ENCODE results near the gene RAPGEF5. TPM values are rescaled to one million over a fixed set of nuclear protein-coding genes. Genes with fewer than 3 reads are reported as not detected.

RAPGEF5 gene
- total RNA-seq, 1 experiment from 2014 or later: 1.2 TPM

DNA sequence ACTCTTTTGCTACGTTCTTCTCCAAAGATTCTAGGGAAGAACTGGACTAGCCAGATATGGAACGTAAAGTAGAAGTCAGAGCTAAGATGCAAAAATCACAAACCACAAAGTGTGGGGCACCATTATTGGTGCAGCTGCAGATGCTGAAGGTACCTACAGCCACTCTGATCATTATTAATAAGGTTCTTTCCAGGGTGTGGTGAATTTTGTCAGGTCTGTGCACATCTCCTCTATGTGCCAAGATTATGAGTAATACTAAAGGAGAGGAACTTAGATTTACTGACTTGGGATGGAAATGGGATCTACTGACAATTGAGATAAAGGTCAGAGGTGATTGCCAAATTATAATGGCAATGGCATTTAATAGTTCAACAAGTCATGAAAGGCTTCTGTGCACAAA lies 148.2 kb downstream of the RAPGEF5 start:
- no peaks in the 10 kb centered on the region for H3K36me3 ChIP-seq
- DNase-seq: no peak
- H3K9me3 ChIP-seq: no peaks in the 10 kb centered on the region

DNA sequence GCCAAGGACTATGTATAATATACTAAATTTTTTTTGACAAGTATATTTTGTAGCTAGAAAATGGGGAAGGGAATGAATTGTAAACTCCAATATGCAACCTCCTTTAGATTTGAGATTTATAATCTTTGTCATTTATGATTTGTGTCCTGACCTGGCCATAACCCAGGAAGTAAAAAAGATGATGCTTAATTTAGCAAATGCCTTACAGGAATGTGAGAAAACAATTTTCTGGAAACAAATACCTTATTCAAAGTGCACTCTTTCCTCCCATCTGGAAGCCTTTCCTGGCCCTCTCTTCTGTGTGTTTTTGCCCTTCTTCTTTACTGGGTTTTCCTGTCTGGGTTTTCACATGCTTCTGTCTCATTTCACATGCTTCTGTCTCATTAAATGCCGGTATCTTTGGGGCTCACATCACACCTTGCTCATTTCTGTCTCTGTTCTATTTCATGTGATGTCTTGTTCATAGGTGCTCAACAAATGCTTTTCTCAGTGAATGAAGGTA lies 149.2 kb downstream of the RAPGEF5 start:
- no peak for DNase-seq
- no peaks in the 10 kb centered on the region for H3K27me3 ChIP-seq
- no peaks in the 10 kb centered on the region for H3K36me3 ChIP-seq
- H3K4me3 ChIP-seq: no peak overlapping the region
- H3K9me3 ChIP-seq: no peaks in the 10 kb centered on the region

More for the DNA sequence above, 148.2 kb downstream of the RAPGEF5 start:
- no peak overlapping the region for H3K4me3 ChIP-seq
- no peaks in the 10 kb centered on the region for H3K27me3 ChIP-seq

DNA sequence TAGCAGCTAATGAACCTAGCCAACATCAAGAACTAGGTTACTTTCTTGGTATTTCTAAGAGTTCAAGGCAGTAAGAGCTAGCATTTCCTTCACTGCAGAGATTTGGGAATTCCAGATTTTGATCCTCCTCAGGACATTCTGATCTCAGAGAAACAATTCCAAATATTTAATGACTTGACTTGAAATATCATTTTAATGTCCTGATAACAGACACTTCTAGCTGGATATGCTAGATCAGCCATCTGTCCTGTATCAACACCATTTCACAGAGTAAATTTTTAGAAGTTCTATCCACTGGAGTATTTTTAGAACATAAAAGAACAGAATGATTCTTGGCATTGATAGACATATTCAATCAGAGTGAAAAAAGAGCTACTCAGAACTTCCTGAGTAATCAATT lies 151.3 kb downstream of the RAPGEF5 start:
- Histone ChIP-seq H3K36me3 (no peaks in the 10 kb centered on the region), H3K27me3 (no peaks in the 10 kb centered on the region), H3K9me3 (no peaks in the 10 kb centered on the region), H3K4me3 (no peak overlapping the region)
- DNase-seq: no peak

DNA sequence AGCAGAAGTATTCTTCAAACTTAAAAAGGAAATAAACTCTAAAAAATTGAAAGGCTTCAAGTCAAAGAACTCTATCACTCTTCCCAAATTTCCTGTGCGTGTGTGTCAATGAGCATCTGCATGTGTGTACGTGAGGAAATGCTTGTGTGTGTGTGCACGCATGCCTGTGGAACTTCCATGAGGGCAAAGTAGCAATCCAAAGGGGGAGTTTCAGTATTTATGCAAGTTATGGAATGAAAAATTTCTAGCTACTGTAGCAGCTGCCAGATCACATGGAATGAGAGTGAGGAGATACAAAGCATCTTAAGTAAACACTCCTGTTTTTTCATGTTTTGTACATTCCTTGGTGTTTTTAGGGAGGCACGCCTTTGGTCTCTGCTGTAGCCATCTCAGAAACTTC lies 152.6 kb downstream of the RAPGEF5 start:
- Histone ChIP-seq H3K36me3 (no peaks in the 10 kb centered on the region), H3K4me3 (no peak overlapping the region), H3K9me3 (no peaks in the 10 kb centered on the region), H3K27me3 (no peaks in the 10 kb centered on the region)
- DNase-seq: no peak

DNA sequence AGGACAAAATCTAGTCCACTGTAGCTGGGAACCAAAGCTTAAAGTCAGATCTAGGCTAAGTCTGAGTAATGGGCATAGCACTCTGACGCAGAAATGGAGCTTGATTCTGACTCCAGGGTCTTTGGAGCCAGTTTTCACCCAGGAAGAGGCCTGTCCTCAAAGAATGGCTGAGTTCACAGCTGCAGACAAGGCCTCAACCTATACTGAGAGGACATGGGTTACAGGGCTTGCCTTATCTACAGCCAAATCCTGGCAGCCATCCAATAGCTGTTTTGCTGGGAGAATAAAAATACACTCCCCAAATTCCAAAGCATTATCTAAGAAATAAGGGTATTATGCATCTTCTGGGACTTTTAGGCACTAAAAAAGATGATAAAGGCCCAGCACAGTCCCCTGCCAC lies 154.8 kb downstream of the RAPGEF5 start:
- Histone ChIP-seq H3K9me3 (no peaks in the 10 kb centered on the region), H3K36me3 (no peaks in the 10 kb centered on the region), H3K27me3 (no peaks in the 10 kb centered on the region), H3K4me3 (no peak overlapping the region)
- DNase-seq: no peak

DNA sequence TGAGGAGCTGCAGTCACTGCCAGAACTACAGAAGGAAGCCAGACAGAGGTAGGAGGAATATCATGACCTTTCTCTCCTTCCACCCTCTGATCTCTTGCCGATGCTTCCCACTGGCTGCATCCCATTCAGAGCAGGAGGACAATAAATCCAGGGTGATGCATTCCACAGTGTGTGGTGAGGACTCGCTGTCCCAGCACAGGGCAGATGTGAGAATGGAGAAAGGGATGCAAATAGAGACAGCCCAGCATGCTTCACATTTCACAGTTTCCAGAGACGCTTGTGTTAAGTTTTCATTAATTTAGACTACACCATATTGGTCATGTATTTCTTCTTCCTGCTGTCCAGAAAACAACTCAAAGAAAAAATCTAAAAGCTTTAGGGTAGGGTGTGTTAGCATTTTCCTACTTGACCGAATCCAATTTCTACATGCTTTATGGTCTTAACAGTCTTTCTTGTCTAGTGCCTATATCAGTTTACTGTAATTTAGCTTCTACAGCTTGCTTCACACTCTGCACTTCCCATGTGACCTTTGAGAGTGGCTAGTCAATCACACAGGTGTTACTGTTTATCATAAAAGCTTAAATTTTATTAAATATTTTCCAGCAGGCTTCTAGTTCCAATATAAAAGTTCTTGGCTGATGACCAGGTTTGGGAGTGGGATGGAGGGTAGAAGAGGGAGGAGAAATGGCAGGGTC lies 155.6 kb downstream of the RAPGEF5 start:
- H3K27me3 ChIP-seq: no peaks in the 10 kb centered on the region
- H3K9me3 ChIP-seq: no peaks in the 10 kb centered on the region
- no peaks in the 10 kb centered on the region for H3K36me3 ChIP-seq
- H3K4me3 ChIP-seq: no peak overlapping the region
- no peak for DNase-seq

DNA sequence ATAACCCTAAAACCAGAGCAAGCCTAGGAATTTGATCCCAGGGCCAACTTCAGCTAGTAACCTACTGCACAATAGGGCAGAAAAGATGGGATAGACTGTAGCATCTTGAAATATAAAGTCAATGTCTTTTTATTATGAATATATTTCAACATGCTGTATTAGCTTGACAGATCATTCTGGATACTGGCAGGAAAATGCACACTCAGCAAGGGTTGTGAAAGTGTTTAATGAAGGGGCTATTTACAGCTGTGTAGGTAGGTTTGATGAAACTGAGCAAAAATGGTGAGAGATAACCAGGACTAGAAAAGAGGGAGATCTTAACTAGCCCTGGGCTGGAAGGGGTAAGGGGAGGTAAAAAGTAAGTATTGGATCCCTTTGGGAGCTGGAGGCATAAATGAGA lies 156.2 kb downstream of the RAPGEF5 start:
- DNase-seq: no peak
- Histone ChIP-seq H3K27me3 (no peaks in the 10 kb centered on the region), H3K4me3 (no peak overlapping the region), H3K36me3 (no peaks in the 10 kb centered on the region), H3K9me3 (no peaks in the 10 kb centered on the region)

DNA sequence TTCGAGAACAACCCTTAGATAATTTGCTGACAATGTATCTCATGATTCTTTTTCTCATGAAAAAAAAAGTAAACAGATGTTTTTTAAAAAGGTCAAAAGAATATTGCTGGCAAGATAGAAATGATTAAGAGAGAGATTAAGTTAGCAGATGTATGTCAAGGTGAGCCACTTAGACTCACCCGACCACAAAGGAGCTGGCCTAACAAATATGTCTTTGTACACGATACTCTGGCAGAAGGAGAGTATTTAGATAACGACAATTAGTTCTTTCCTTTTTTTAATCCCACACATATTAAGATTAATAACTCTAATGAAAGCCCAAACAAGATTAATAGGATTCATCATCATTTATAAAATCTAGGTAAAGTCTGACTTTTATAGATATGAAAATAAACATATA lies 156.7 kb downstream of the RAPGEF5 start:
- Histone ChIP-seq H3K9me3 (no peaks in the 10 kb centered on the region), H3K27me3 (no peaks in the 10 kb centered on the region), H3K4me3 (no peak overlapping the region), H3K36me3 (no peaks in the 10 kb centered on the region)
- DNase-seq: no peak

DNA sequence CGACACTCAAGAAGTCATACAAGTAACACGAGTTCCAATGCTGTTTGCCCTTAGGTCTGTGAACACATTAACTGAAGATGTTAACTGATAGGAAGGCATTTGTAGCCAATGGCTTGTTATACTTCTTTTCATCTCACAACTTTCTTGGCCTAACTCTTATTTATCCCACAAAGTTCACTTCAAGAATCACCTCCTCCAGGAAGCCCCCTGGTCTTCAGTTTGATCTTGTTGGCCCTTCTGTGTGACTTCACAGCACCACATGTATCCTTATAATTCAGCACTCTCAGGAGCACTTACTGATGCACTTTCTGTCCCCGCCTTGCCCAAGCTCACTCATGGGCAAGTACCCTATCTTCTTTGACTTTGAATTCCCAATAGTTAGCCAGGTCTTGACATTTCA lies 159.6 kb downstream of the RAPGEF5 start:
- Histone ChIP-seq H3K27me3 (no peaks in the 10 kb centered on the region), H3K4me3 (no peak overlapping the region), H3K36me3 (no peaks in the 10 kb centered on the region), H3K9me3 (no peaks in the 10 kb centered on the region)
- no peak for DNase-seq

DNA sequence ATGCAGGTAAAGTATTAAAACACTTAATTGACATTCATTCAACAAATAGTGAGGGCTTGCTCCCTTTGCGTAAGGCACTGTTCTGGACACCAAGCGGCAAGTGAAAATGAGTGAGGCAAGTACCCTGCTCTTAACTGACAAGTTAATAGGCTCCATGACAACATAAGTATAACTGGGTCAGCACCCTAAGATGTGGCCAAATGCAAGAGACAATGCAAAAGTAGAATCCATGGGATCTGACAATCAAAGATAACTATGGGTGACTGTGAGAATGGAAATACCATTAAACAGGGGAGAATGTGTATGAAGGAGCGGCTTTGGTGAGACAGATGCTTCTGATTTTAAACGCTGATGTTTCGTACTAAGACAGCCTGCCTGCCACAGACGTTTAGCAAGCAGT lies 160.5 kb downstream of the RAPGEF5 start:
- no peak for DNase-seq
- no peaks in the 10 kb centered on the region for H3K36me3 ChIP-seq
- H3K27me3 ChIP-seq: no peaks in the 10 kb centered on the region
- no peaks in the 10 kb centered on the region for H3K9me3 ChIP-seq
- no peak overlapping the region for H3K4me3 ChIP-seq

DNA sequence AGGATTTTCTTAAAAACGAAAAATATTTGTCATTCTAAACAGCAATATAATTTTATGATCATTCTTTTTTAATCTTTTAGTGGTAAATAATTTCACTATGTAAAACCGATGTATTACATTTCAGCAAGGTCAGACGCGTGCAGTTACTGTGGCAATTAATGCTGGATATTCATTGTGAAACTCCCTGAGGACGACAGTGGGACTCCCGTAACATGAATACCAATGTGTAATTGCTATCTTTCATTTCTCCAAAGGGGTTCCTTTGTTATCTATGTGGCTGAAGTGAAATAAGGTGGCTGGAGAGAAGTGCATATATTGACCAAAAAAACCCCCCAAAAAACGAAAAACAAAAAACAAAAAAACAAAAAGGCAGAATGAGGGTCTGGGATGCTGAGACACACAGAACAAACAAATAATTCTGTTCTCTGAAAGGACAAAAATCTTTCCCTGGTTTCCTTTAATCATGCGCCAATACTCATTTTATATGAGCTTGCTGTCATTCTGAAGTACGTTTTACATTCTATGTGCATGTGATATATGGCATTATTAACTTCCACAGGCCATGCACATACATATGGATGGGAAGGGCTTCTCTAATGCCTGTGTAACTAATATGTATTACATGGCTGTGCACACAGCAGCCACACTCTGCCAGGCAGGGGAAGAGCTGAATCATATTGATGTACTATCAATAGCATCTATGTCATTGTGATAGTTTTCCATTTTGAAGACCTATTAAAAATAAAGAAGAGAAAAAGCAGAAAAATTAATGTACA lies 161.4 kb downstream of the RAPGEF5 start:
- no peaks in the 10 kb centered on the region for H3K9me3 ChIP-seq
- H3K27me3 ChIP-seq: no peaks in the 10 kb centered on the region
- H3K4me3 ChIP-seq: no peak overlapping the region
- DNase-seq: no peak
- H3K36me3 ChIP-seq: no peaks in the 10 kb centered on the region

DNA sequence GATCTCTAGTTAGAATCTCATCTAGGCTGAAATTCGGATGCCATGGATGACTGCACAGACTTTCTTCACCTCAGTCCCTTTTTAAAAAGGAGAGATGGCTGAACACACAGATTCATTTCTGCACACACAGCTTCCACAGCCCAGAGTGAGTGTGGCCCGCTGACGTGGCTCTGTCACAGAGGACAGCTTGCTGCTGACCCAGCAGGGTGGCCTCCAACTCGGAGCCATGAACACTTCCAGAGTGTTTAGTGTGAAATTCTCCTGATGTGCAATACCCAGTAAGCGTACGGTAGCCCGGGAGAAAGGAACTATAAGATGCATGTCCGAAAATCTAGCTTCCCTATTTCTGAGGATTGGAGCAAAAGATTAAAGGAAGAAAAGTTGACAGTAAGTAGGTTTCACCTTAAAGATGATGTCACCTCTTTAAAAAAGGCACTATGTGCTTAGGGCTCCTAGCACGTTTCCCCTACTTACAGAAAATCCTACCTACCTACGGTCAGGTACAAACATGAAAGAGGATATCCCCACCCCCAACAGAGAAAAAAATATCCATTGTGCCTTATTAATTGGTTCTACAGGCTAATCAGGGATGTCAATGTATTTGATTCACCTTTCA lies 162.2 kb downstream of the RAPGEF5 start:
- no peak overlapping the region for H3K4me3 ChIP-seq
- DNase-seq: no peak
- no peaks in the 10 kb centered on the region for H3K9me3 ChIP-seq
- no peaks in the 10 kb centered on the region for H3K27me3 ChIP-seq
- H3K36me3 ChIP-seq: no peaks in the 10 kb centered on the region

DNA sequence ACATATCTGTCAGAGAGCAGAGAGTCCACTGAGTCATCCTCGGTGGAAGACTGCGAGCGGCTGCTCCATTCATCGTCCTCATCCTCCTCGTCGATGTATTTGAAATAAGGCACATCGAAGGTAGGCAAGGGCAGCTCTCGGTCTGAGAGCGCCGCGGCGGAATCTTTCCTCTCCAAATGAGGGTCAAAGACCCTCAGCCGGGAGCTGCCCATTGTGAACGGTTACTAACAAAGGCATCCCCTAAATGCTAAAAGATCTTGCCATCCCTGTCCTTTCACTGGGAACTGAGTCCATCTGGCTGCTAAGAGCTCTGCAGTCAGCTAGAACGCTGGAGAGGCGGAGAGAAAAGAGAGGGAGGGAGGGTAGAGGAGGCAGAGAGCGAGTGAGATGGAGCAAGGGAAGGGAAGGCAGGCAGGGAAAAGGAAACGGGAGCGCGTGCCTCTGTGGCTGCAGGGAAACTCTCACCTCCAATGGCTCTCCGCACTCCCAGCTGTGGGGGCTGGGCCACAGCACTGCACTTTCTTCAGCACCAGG lies 163.4 kb downstream of the RAPGEF5 start:
- DNase-seq: no peak
- no peak overlapping the region for H3K4me3 ChIP-seq

DNA sequence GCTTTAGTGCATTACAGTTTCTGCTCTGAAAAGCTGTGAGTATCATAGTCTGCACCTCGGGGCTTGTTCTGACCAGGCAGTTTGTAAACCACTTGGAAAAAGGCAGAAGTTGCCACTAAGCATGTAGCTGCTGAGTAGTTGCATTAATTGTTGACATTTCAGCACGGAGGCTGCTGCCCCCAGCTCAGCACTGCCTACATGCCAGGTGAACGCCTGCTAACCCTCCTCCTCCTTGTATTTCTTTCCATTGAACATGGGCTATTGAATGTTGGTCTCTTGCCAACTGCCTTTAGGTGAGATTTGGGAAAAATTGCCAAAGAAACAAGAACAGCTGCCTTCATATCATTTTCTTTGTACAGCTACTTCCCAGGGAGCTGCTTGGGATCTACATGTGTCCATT lies 164.2 kb downstream of the RAPGEF5 start:
- no peak for DNase-seq

More for the DNA sequence above, 163.4 kb downstream of the RAPGEF5 start:
- Histone ChIP-seq H3K36me3 (no peaks in the 10 kb centered on the region), H3K27me3 (no peaks in the 10 kb centered on the region), H3K9me3 (no peaks in the 10 kb centered on the region)

DNA sequence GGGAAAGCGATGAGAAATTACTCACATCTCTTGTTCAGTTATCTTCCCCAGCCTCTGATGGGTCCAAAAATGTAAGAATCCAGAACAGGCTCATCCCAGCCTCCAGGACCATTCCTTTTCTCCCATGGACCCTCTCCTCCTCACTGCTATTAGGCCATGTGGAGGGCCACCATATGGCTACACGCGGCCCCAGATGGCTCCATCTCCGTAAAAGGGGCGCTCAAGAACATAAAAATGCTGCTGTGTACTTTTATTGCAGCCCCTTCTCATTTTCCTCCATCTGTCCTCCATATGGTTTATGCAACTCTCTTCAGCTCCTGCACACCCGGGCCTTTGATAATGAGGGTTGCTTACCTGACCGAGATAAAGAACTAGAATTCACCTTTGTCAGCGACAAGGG lies 166.2 kb downstream of the RAPGEF5 start:
- DNase-seq: no peak
- Histone ChIP-seq H3K36me3 (no peaks in the 10 kb centered on the region), H3K9me3 (no peaks in the 10 kb centered on the region), H3K4me3 (no peak overlapping the region), H3K27me3 (no peaks in the 10 kb centered on the region)

More for the DNA sequence above, 164.2 kb downstream of the RAPGEF5 start:
- H3K36me3 ChIP-seq: no peaks in the 10 kb centered on the region
- H3K9me3 ChIP-seq: no peaks in the 10 kb centered on the region
- H3K27me3 ChIP-seq: no peaks in the 10 kb centered on the region
- H3K4me3 ChIP-seq: no peak overlapping the region

DNA sequence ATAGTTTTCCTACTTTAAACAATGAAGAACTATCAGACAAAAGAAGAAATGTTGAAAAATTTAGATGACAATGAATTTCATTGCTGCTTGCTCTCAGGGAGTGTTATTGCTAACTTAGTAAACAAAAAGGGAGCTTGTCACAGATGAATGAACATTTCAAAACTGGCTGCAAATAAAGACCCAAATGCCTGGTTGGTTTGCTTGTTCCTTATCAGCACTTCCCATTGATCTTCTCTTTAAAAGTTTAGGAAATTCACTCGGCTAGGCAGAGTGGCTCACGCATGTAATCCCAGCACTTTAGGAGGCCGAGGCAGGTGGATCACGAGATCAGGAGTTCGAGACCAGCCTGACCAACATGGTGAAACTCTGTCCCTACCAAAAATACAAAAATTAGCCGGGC lies 167.2 kb downstream of the RAPGEF5 start:
- no peaks in the 10 kb centered on the region for H3K9me3 ChIP-seq
- no peaks in the 10 kb centered on the region for H3K36me3 ChIP-seq
- no peak for DNase-seq
- H3K4me3 ChIP-seq: no peak overlapping the region
- no peaks in the 10 kb centered on the region for H3K27me3 ChIP-seq

DNA sequence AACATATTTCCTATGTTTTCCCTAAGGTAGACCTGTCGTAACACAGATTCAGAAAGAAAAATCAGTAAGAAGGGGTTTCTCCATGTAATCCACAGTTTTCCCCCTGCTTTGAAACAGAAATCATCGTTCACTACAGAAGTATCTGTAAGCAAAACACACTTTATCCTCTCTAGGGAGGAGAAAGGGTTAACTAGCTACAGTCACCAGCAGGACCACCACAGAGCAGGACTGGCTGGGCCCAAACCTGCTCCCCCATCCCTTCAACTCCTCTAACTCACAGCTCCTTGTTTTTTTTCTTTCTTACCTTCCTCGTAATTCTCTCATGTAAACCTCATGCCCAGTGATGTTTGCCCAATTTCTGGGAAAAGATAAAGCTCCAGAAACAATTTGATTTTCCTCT lies 167.7 kb downstream of the RAPGEF5 start:
- no peak for DNase-seq
- H3K27me3 ChIP-seq: no peaks in the 10 kb centered on the region
- no peaks in the 10 kb centered on the region for H3K36me3 ChIP-seq
- no peaks in the 10 kb centered on the region for H3K9me3 ChIP-seq
- H3K4me3 ChIP-seq: no peak overlapping the region

Measured in MG63 (cell line).